Measurements from ENCODE around the gene CLINT1. TPM values are rescaled to one million over a fixed set of nuclear protein-coding genes. Genes with fewer than 3 reads are reported as not detected.

The CLINT1 gene
- total and polyA plus RNA-seq, 2 of the 13 experiments (the other 11 are each of a cell fraction or from before 2014, with no cell fraction given) = 64.0 to 104 TPM

GRCh38 chr5:157743163-157744050 is 115.5 kb downstream of the CLINT1 start, which contains the start of gene LSM11 (continued):
- TF ChIP-seq ZNF724P (CRISPR knock-in tag; IDR thresholded peaks at IDR 0.05; ENCODE audit: borderline replicate concordance) (no peak), RXRA (CRISPR knock-in tag; IDR thresholded peaks at IDR 0.05) (peak; percentile 54; the same call in 1 of the 2 replicates), ZNF552 (CRISPR knock-in tag; IDR thresholded peaks at IDR 0.05; ENCODE audit: borderline replicate concordance) (no peak), REXO4 (CRISPR knock-in tag; IDR thresholded peaks at IDR 0.05; ENCODE audit: borderline replicate concordance) (no peak), TEAD3 (CRISPR knock-in tag; optimal IDR thresholded peaks at IDR 0.05; ENCODE audit: borderline replicate concordance) (peak; percentile 83), DNMT1 (CRISPR knock-in tag; IDR thresholded peaks at IDR 0.05) (0 out of 2 replicates have a peak, but pooled peaks have one; percentile 54), SMC3 (IDR thresholded peaks at IDR 0.05; ENCODE audit: low read length) (peak; percentile 49; the same call in 1 of the 2 replicates), ZSCAN12 (CRISPR knock-in tag; IDR thresholded peaks at IDR 0.05) (no peak), ZNF101 (CRISPR knock-in tag; IDR thresholded peaks at IDR 0.05; ENCODE audit: borderline replicate concordance, low read depth) (no peak), ZNF431 (CRISPR knock-in tag; IDR thresholded peaks at IDR 0.05; ENCODE audit: borderline replicate concordance, low read depth) (no peak; the same call in 1 of the 2 replicates), MYC (CRISPR knock-in tag; IDR thresholded peaks at IDR 0.05; ENCODE audit: borderline replicate concordance) (peak; percentile 41; the same call in 1 of the 2 replicates), SOX6 (IDR thresholded peaks at IDR 0.05) (no peak), SOX6 (CRISPR knock-in tag; IDR thresholded peaks at IDR 0.05) (peak; percentile 47; the same call in 1 of the 2 replicates), DPF2 (CRISPR knock-in tag; IDR thresholded peaks at IDR 0.05; ENCODE audit: borderline replicate concordance, low read depth) (no peak), STAT5B (CRISPR knock-in tag; IDR thresholded peaks at IDR 0.05) (no peak), BCLAF1 (IDR thresholded peaks at IDR 0.05) (no peak), ETV5 (CRISPR knock-in tag; IDR thresholded peaks at IDR 0.05; ENCODE audit: borderline replicate concordance) (peak; percentile 24; the same call in 1 of the 2 replicates), ZNF501 (CRISPR knock-in tag; IDR thresholded peaks at IDR 0.05) (peak; percentile 70; the same call in 1 of the 2 replicates), ZMAT5 (CRISPR knock-in tag; IDR thresholded peaks at IDR 0.05; ENCODE audit: borderline replicate concordance, low read depth) (no peak), PAWR (CRISPR knock-in tag; IDR thresholded peaks at IDR 0.05; ENCODE audit: borderline replicate concordance) (no peak), IRF1 (CRISPR knock-in tag; IDR thresholded peaks at IDR 0.05; ENCODE audit: low read depth) (no peak), ZNF281 (CRISPR knock-in tag; IDR thresholded peaks at IDR 0.05; ENCODE audit: borderline replicate concordance) (no peak), CC2D1A (CRISPR knock-in tag; IDR thresholded peaks at IDR 0.05) (peak; percentile 38; the same call in 1 of the 2 replicates)

Data from HepG2 (cell line).